HG02642 (cell line): ENCODE measurements around the gene MUC3A.
"Not testable (repeated sequence)": the region's sequence is repeated elsewhere in the genome, so short reads cannot be mapped to it uniquely, and the experiment has no call there.

ENCODE experiments used
- ATAC-seq: cut with Tn5 transposase; IDR thresholded peaks from one replicate; pipeline ENCODE4 v1.9.1; 2021; ENCODE audit warnings: mild to moderate bottlenecking; ENCODE audit not compliant: unreplicated experiment, poor library complexity

The MUC3A gene

GRCh38 chr7:100971111-100972001, 22.0 kb downstream of the MUC3A start:
- ATAC-seq: no peak

DNA sequence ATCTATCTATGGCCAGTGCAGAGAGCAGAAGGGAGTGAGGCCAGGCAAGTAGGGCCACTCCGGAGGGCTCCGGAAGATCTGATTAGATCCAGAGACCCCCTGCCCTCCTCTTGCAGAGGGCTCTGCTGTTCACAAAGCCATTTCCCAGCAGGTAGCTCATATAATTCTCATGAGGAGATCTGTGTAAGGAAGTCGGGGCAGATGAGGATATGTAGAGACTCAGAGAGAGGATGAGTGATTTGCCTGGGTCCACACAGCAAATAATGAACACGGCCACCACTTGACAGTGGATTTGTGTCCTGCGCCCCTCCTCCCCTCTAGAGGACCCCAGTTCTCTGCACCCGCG, 22.6 kb downstream of the MUC3A start:
- ATAC-seq: no peak

DNA sequence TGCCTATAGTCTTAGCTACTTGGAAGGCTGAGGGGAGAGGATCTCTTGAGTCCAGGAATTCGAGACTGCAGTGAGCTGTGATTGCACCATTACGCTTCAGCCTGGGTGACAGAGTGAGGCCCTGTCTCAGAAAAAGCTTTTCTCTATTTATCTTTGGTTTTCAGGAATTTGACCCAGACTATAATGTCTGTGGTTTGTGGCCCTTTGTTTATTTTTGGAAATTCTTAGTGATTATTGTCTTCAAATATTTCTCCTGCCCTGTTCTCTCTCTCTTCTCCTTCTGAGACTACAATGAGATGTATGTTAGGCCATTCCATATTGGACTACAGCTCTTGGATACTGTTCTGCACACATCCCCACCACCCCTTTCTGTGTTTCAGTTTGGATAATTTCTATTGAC, 24.7 kb downstream of the MUC3A start:
- ATAC-seq: no peak

DNA sequence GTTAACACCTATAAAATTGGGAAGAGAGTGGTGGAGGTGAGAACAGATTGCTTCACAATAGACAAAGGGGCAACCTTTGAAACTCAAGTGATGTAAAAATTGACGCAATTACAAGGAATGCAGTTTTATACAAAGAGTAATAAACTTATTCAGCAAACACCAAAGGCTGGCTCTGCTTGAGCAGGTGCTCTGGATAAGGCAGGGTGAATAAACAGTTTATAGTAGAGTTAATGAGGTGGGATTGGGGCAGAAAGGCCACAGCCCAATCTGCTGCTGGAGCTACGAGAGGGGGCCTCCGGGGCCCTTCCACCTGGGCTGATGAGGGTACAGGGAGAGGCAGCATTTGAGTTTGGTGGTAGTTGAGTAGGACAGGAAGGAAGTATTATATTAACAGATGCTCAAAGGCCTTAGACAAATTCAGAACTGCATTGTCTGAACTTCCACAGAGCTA, 26.1 kb downstream of the MUC3A start:
- ATAC-seq: no peak

DNA sequence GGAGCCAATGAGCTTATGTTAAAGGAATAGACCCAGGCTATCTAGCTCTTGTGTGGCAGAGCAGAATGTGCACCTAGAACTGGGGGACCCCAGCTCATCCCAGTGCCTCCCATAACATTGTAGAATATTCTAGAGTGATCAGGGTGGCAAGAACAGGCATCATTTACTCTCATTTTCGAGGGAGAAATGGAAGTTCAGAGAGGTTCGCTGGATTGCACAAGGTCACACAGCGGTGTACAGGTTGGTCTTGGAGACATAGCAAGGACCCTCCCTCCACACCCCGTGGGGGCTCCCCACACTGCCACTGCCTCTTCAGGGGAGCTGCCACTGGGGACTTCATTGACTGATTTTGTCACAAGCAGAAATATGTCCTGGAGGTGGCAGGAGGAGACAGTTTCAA, 29.0 kb downstream of the MUC3A start:
- no peak for ATAC-seq

GRCh38 chr7:100983451-100984187, 34.3 kb downstream of the MUC3A start:
- no peak for ATAC-seq

DNA sequence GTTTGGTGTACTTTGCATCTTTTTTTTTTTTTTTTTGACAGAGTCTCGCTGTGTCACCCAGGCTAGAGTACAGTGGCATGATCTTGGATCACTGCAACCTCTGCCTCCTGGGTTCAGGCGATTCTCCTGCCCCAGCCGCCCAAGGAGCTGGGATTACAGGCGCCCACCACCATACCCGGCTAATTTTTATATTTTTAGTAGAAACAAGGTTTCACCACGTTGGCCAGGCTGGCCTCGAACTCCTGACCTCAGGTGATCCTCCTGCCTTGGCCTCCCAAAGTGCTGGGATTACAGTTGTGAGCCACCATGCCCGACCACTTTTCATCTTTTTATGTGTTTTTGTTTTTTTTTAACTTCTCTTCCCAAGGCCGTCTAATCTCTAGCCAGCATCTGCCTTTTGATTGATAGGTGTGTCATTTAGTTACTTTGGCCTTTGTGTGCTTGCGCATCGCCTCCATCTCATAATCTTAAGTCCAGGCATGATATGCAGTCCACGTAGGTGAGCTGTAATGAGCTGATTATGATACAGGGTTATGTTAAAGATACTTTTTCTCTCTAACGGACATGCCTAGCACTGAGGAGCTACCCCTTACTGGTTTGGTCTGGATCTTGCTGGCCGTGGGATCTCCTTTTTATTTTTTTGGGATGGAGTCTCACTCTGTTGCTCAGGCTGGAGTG, 35.0 kb downstream of the MUC3A start:
- not testable (repeated sequence) for ATAC-seq

DNA sequence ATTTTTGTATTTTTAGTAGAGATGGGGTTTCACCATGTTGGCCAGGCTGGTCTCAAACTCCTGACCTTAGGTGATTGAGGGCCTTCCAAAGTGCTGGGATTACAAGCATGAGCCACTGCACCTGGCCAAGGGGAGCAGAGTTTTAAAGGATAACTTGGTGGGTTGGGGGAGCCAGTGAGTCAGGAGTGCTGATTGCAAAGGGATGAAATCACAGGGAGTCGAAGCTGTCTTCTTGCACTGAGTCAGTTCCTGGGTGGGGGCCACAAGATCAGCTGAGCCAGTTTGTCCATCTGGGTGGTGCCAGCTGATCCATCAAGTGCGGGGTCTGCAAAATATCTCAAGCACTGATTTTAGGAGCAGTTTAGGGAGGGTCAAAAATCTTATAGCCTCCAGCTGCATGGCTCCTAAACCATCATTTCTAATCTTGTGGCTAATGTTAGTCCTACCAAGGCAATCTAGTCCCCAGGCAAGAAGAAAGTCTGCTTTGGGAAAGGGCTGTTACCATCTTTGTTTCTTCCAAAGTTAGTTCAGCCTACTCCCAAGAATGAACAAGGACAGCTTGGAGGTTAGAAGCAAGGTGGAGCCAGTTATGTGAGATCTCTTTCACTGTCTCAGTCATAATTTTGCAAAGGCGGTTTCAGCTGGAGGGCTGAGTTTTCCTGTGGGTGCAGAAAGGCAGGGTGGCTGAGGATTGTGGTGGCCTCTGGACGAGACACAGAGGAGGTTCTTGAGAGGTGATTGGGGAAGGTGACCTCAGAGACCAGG, 35.9 kb downstream of the MUC3A start:
- ATAC-seq: not testable (repeated sequence)

- ATAC-seq: no peak
These were observed 42.3 kb downstream of the MUC3A start for GRCh38 chr7:100991631-100992030.

GRCh38 chr7:100992280-100992679, 42.9 kb downstream of the MUC3A start:
- ATAC-seq: not testable (repeated sequence)

DNA sequence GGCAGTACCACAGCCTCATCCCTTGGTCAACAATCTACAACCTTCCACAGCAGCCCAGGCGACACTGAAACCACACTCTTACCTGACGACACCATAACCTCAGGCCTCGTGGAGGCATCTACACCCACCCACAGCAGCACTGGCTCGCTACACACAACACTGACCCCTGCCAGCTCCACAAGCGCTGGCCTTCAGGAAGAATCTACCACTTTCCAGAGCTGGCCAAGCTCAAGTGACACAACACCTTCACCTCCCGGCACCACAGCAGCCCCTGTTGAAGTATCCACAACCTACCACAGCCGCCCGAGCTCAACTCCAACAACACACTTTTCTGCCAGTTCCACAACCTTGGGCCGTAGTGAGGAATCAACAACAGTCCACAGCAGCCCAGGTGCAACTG, 45.3 kb downstream of the MUC3A start:
- ATAC-seq: not testable (repeated sequence)

DNA sequence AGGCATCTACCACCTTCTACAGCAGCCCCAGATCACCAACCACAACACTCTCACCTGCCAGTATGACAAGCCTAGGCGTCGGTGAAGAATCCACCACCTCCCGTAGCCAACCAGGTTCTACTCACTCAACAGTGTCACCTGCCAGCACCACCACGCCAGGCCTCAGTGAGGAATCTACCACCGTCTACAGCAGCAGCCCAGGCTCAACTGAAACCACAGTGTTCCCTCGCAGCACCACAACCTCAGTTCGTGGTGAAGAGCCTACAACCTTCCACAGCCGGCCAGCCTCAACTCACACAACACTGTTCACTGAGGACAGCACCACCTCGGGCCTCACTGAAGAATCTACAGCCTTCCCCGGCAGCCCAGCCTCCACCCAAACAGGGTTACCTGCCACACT, 49.2 kb downstream of the MUC3A start:
- ATAC-seq: not testable (repeated sequence)

DNA sequence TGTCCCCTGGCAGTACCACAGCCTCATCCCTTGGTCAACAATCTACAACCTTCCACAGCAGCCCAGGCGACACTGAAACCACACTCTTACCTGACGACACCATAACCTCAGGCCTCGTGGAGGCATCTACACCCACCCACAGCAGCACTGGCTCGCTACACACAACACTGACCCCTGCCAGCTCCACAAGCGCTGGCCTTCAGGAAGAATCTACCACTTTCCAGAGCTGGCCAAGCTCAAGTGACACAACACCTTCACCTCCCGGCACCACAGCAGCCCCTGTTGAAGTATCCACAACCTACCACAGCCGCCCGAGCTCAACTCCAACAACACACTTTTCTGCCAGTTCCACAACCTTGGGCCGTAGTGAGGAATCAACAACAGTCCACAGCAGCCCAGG, 50.0 kb downstream of the MUC3A start:
- not testable (repeated sequence) for ATAC-seq

DNA sequence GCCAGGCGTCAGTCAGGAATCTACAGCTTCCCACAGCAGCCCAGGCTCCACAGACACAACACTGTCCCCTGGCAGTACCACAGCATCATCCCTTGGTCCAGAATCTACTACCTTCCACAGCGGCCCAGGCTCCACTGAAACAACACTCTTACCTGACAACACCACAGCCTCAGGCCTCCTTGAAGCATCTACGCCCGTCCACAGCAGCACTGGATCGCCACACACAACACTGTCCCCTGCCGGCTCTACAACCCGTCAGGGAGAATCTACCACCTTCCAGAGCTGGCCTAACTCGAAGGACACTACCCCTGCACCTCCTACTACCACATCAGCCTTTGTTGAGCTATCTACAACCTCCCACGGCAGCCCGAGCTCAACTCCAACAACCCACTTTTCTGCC, 50.7 kb downstream of the MUC3A start:
- ATAC-seq: not testable (repeated sequence)

GRCh38 chr7:101002333-101002732, 53.0 kb downstream of the MUC3A start:
- ATAC-seq: not testable (repeated sequence)

- ATAC-seq: not testable (repeated sequence)
These were observed 58.0 kb downstream of the MUC3A start for GRCh38 chr7:101007361-101007760.

GRCh38 chr7:101009629-101010028, 60.3 kb downstream of the MUC3A start:
- no peak for ATAC-seq

DNA sequence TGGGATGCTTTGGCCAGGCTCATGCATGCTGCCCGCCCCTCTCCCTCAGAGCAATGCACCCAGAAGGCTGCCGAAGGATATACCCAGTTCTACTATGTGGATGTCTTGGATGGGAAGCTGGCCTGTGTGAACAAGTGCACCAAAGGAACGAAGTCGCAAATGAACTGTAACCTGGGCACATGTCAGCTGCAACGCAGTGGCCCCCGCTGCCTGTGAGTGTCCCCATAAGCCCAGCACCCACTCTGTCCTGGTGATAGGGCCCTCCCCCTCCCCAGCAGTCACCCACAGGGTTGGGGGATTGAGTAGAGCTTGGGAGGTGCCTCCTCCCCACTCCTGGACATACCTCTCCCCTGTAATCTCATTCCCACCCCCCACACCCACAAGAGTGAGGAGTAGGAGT, 63.6 kb downstream of the MUC3A start:
- no peak for ATAC-seq

DNA sequence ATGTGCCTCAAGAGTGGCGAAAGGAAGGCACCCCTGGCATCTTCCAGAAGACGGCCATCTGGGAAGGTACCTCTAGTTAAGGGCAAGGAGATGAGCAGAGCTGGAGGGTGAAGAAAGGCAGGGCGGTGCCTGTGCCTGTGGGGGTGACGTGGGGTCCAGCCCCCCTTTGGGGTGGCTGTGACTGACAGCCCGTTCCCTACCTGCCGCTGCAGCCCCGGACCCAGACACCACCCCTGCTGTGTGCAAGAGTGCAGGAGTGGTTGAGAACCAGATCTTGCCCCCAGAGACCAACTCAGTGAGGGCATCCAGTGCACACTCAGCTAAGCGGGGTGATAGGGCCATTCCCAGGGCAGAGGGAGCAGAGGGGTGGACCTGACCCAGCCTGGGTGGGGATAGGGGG, 66.3 kb downstream of the MUC3A start:
- ATAC-seq: no peak

DNA sequence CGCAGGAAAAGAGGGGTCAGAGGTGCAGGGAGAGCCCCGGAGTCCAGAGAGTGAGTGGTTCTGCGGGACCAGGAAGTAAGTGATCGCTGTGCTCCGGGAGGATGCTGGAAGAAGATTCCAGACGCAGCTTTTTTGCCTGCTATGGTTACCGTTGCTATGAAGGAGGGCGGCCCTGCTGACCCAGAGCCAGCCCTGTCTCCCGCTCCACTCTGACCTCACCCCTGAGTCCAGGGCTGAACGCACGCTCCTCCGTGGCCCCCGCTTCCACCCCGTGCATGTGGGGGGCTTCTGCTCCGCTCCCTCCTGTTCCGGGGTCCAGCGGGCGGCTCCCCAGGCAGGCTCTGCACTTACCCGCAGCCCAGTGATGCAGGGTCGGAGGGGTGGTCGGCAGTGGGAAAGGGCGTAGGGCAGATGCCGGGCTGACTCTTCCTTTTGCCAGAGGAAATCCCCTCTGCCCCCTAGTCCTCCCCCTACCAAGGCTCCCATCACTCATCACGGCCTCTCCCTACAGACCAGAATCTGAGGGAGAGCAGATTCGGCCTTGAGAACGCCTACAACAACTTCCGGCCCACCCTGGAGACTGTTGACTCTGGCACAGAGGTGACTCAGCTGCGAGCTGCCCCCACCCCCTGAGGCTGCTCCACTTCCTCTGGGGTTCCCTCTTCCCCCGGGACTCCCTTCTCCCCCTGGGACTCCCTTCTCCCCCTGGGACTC, 67.9 kb downstream of the MUC3A start:
- peak; percentile 74 for ATAC-seq
